GM21619 (cell line): ENCODE results near the gene USP7.
A peak's percentile ranks its signal among the peaks of the same experiment; 100 is the strongest.

Experiments used
- ATAC-seq: cut with Tn5 transposase; IDR thresholded peaks from one replicate; pipeline ENCODE4 v1.9.1; 2021; ENCODE audit not compliant: unreplicated experiment

USP7 gene

GRCh38 chr16:8953064-8953463 lies 10.6 kb downstream of the USP7 start:
- no peak for ATAC-seq

- ATAC-seq: no peak
Observed at GRCh38 chr16:8952281-8952751, 11.4 kb downstream of the USP7 start.

- peak; percentile 38 for ATAC-seq
Observed at GRCh38 chr16:8951447-8952280, 12.0 kb downstream of the USP7 start.

- ATAC-seq: no peak
Observed at GRCh38 chr16:8950580-8951077, 13.1 kb downstream of the USP7 start.

GRCh38 chr16:8949536-8950418 lies 13.9 kb downstream of the USP7 start:
- no peak for ATAC-seq

GRCh38 chr16:8948831-8949230 lies 14.9 kb downstream of the USP7 start:
- no peak for ATAC-seq

- no peak for ATAC-seq
Observed at GRCh38 chr16:8948069-8948593, 15.6 kb downstream of the USP7 start.

- ATAC-seq: no peak
Observed at GRCh38 chr16:8946544-8946943, 17.2 kb downstream of the USP7 start.

- ATAC-seq: no peak
Observed at GRCh38 chr16:8945626-8946296, 17.9 kb downstream of the USP7 start.

- peak; percentile 66 for ATAC-seq
Observed at GRCh38 chr16:8943966-8944759, 19.5 kb downstream of the USP7 start.

GRCh38 chr16:8943001-8943763 lies 20.5 kb downstream of the USP7 start:
- ATAC-seq: no peak

GRCh38 chr16:8941718-8942344 lies 21.9 kb downstream of the USP7 start:
- ATAC-seq: no peak

GRCh38 chr16:8937803-8938202 lies 25.9 kb downstream of the USP7 start:
- no peak for ATAC-seq

- ATAC-seq: peak; percentile 78
Observed at GRCh38 chr16:8936421-8936820, 27.3 kb downstream of the USP7 start.

GRCh38 chr16:8935989-8936388 lies 27.7 kb downstream of the USP7 start:
- ATAC-seq: peak; percentile 18

GRCh38 chr16:8934601-8935000 lies 29.1 kb downstream of the USP7 start:
- ATAC-seq: no peak

- no peak for ATAC-seq
Observed at GRCh38 chr16:8931859-8932258, 31.8 kb downstream of the USP7 start.

GRCh38 chr16:8929086-8929748 lies 34.5 kb downstream of the USP7 start:
- peak; percentile 55 for ATAC-seq
